AG08396 (cell line): ENCODE data around the gene MTX2.

Experiments used
- DNase-seq: peaks from one replicate; pipeline ENCODE4 v3.0.0; 2012; ENCODE audit warnings: low spot score, mixed read lengths

Gene MTX2

GRCh38 chr2:176380341-176380740 lies 111.1 kb downstream of the MTX2 start:
- no peak for DNase-seq

- DNase-seq, result no peak
Measured at GRCh38 chr2:176383100-176383499, 113.9 kb downstream of the MTX2 start.

- no peak for DNase-seq
Measured at GRCh38 chr2:176383836-176384442, 114.7 kb downstream of the MTX2 start.

- DNase-seq, result no peak
Measured at GRCh38 chr2:176385219-176385759, 116.0 kb downstream of the MTX2 start.

GRCh38 chr2:176385838-176386237 lies 116.6 kb downstream of the MTX2 start:
- DNase-seq, result no peak
